Effector memory CD8-positive, alpha-beta T cell (primary cell): ENCODE data around the gene DGCR8.

Experiments used
- ATAC-seq: fragments of 150-1000 bp; cut with Tn5 transposase; replicated peaks from 2 replicates; pipeline ENCODE4 v1.10.0; 2021; ENCODE audit warnings: mild to moderate bottlenecking, moderate library complexity
- DNase-seq, 3 experiments: peaks; one replicate each; pipeline ENCODE4 v3.0.0; 2021
- H3K27ac Mint-ChIP-seq, 2 donors: one replicate each; pipeline ENCODE4 v1.8.0; 2022; ENCODE audit warnings: mild to moderate bottlenecking in 2 of 2, mixed read lengths in 2 of 2, moderate library complexity in 2 of 2
- H3K27me3 Mint-ChIP-seq, 2 donors: one replicate each; pipeline ENCODE4 v1.8.0; 2022; ENCODE audit warnings: mixed read lengths in 2 of 2
- H3K36me3 Mint-ChIP-seq: one replicate; pipeline ENCODE4 v1.8.0; 2022; ENCODE audit warnings: mild to moderate bottlenecking, moderate library complexity, mixed read lengths; ENCODE audit not compliant: insufficient read depth
- H3K4me1 Mint-ChIP-seq, 2 donors: one replicate each; pipeline ENCODE4 v1.8.0; 2022; ENCODE audit warnings: low read depth in 2 of 2, mixed read lengths in 2 of 2
- H3K4me3 Mint-ChIP-seq, 2 donors: one replicate each; pipeline ENCODE4 v1.8.0; 2022; ENCODE audit warnings: mild to moderate bottlenecking in 2 of 2, mixed read lengths in 2 of 2, moderate library complexity in 2 of 2
- H3K9me3 Mint-ChIP-seq, 2 donors: one replicate each; pipeline ENCODE4 v1.8.0; 2022; ENCODE audit warnings: mixed read lengths in 2 of 2

Gene DGCR8

GRCh38 chr22:20084547-20085413 is 4.7 kb downstream of the DGCR8 start:
- no peak for DNase-seq
- Mint-ChIP-seq H3K27me3 (no peaks in the 10 kb centered on the region), H3K4me1 (peaks cover 72 to 74% of the 10 kb centered on the region in 2 donors), H3K9me3 (no peaks in the 10 kb centered on the region), H3K27ac (peak overlapping the region in 1 of 2 donors; percentile 50), H3K36me3 (peaks cover 40% of the 10 kb centered on the region), H3K4me3 (no peak overlapping the region)
- ATAC-seq = no peak

- H3K36me3 Mint-ChIP-seq = peaks cover 46% of the 10 kb centered on the region
- H3K9me3 Mint-ChIP-seq = no peaks in the 10 kb centered on the region
- no peaks in the 10 kb centered on the region for H3K27me3 Mint-ChIP-seq
- H3K27ac Mint-ChIP-seq = peak overlapping the region in 1 of 2 donors; percentile 50
- peaks cover 79 to 81% of the 10 kb centered on the region in 2 donors for H3K4me1 Mint-ChIP-seq
- H3K4me3 Mint-ChIP-seq = peak overlapping the region in 1 of 2 donors; percentile 51
- no peak for DNase-seq
- ATAC-seq = no peak
These were observed 5.6 kb downstream of the DGCR8 start for GRCh38 chr22:20085651-20086050.

- no peak for ATAC-seq
- DNase-seq = no peak
- Mint-ChIP-seq H3K4me3 (peak overlapping the region; percentile 29 to 51), H3K27ac (peak overlapping the region in 1 of 2 donors; percentile 79), H3K36me3 (peaks cover 46% of the 10 kb centered on the region), H3K4me1 (peaks cover 79 to 80% of the 10 kb centered on the region in 2 donors), H3K9me3 (no peaks in the 10 kb centered on the region), H3K27me3 (no peaks in the 10 kb centered on the region)
These were observed 6.1 kb downstream of the DGCR8 start for GRCh38 chr22:20086101-20086599.

GRCh38 chr22:20086763-20087162 is 6.7 kb downstream of the DGCR8 start:
- Mint-ChIP-seq H3K27ac (peak overlapping the region in 1 of 2 donors; percentile 79), H3K36me3 (peaks cover 46% of the 10 kb centered on the region), H3K27me3 (no peaks in the 10 kb centered on the region), H3K4me1 (peaks cover 79 to 80% of the 10 kb centered on the region in 2 donors), H3K4me3 (peak overlapping the region; percentile 34 to 83), H3K9me3 (no peaks in the 10 kb centered on the region)
- DNase-seq (no peak), ATAC-seq (no peak)

- Mint-ChIP-seq H3K4me3 (peak overlapping the region; percentile 78 to 83), H3K27me3 (no peaks in the 10 kb centered on the region), H3K36me3 (peaks cover 46% of the 10 kb centered on the region), H3K9me3 (no peaks in the 10 kb centered on the region), H3K4me1 (peaks cover 83 to 84% of the 10 kb centered on the region in 2 donors), H3K27ac (peak overlapping the region; percentile 79 to 93)
- DNase-seq (peak in 2 of 3 experiments; percentile 43 to 49), ATAC-seq (peak; percentile 78)
These were observed 7.5 kb downstream of the DGCR8 start for GRCh38 chr22:20087319-20088262.

- H3K4me3 Mint-ChIP-seq = peak overlapping the region; percentile 78 to 83
- H3K4me1 Mint-ChIP-seq = peaks cover 78 to 80% of the 10 kb centered on the region in 2 donors
- H3K36me3 Mint-ChIP-seq = peaks cover 52% of the 10 kb centered on the region
- H3K27ac Mint-ChIP-seq = peak overlapping the region; percentile 79 to 93
- H3K9me3 Mint-ChIP-seq = no peaks in the 10 kb centered on the region
- no peaks in the 10 kb centered on the region for H3K27me3 Mint-ChIP-seq
- ATAC-seq = no peak
- no peak for DNase-seq
These were observed 8.2 kb downstream of the DGCR8 start for GRCh38 chr22:20088263-20088648.

- no peaks in the 10 kb centered on the region for H3K9me3 Mint-ChIP-seq
- no peaks in the 10 kb centered on the region for H3K27me3 Mint-ChIP-seq
- DNase-seq (no peak), ATAC-seq (no peak)
- peak overlapping the region; percentile 74 to 79 for H3K27ac Mint-ChIP-seq
- peak overlapping the region in 1 of 2 donors; percentile 83 for H3K4me3 Mint-ChIP-seq
- H3K36me3 Mint-ChIP-seq = peaks cover 57% of the 10 kb centered on the region
- peaks cover 69 to 77% of the 10 kb centered on the region in 2 donors for H3K4me1 Mint-ChIP-seq
These were observed 9.4 kb downstream of the DGCR8 start for GRCh38 chr22:20089226-20089976.

- Mint-ChIP-seq H3K36me3 (peaks cover 61% of the 10 kb centered on the region), H3K4me1 (peaks cover 62 to 73% of the 10 kb centered on the region in 2 donors)
These were observed 10.1 kb downstream of the DGCR8 start for GRCh38 chr22:20089977-20090729.

GRCh38 chr22:20090730-20091240 is 10.7 kb downstream of the DGCR8 start:
- peak overlapping the region; percentile 85 to 93 for H3K27ac Mint-ChIP-seq
- H3K27me3 Mint-ChIP-seq = no peaks in the 10 kb centered on the region
- no peak for ATAC-seq
- peak overlapping the region; percentile 55 to 81 for H3K4me3 Mint-ChIP-seq
- peaks cover 60% of the 10 kb centered on the region for H3K36me3 Mint-ChIP-seq
- no peak for DNase-seq
- no peaks in the 10 kb centered on the region for H3K9me3 Mint-ChIP-seq
- H3K4me1 Mint-ChIP-seq = peaks cover 58 to 70% of the 10 kb centered on the region in 2 donors

More at GRCh38 chr22:20089977-20090729, 10.1 kb downstream of the DGCR8 start:
- Mint-ChIP-seq H3K9me3 (no peaks in the 10 kb centered on the region), H3K4me3 (peak overlapping the region; percentile 55 to 81), H3K27ac (peak overlapping the region; percentile 85 to 93), H3K27me3 (no peaks in the 10 kb centered on the region)
- no peak for DNase-seq
- peak; percentile 12 for ATAC-seq

GRCh38 chr22:20091690-20092476 is 11.8 kb downstream of the DGCR8 start:
- Mint-ChIP-seq H3K4me1 (peaks cover 50 to 62% of the 10 kb centered on the region in 2 donors), H3K4me3 (peak overlapping the region; percentile 55 to 81), H3K27ac (peak overlapping the region; percentile 85 to 93), H3K36me3 (peaks cover 61% of the 10 kb centered on the region), H3K27me3 (no peaks in the 10 kb centered on the region), H3K9me3 (no peaks in the 10 kb centered on the region)
- DNase-seq = peak in 2 of 3 experiments; percentile 30 to 33
- ATAC-seq = peak; percentile 60

GRCh38 chr22:20092477-20092854 is 12.4 kb downstream of the DGCR8 start:
- peaks cover 44 to 56% of the 10 kb centered on the region in 2 donors for H3K4me1 Mint-ChIP-seq
- peak overlapping the region; percentile 55 to 81 for H3K4me3 Mint-ChIP-seq
- DNase-seq (no peak), ATAC-seq (no peak)
- H3K9me3 Mint-ChIP-seq = no peaks in the 10 kb centered on the region
- H3K36me3 Mint-ChIP-seq = peaks cover 65% of the 10 kb centered on the region
- H3K27ac Mint-ChIP-seq = peak overlapping the region; percentile 85 to 93
- H3K27me3 Mint-ChIP-seq = no peaks in the 10 kb centered on the region
